HL-60/S4 treated with retinoic acid at 250 ng/mL for 4 days and 3 days (cell line): ENCODE data around the gene CD44.
"Not testable (repeated sequence)": the region's sequence is repeated elsewhere in the genome, so short reads cannot be mapped to it uniquely, and the experiment has no call there.

Experiments
- in situ Hi-C: fragments of 300-500 bp; cut with MboI; formaldehyde crosslinking; loops from 2 replicates; pipeline ENCODE4 v1.7.0; 2022; ENCODE audit warnings: low sequenced_read_pairs

CD44 gene

GRCh38 chr11:35138943-35139721 lies at the start of gene CD44:
Gene CD44, plus strand, starts transcription at chr11:35139171. Its CDS starts 133 bp downstream, at chr11:35139304.
- in situ Hi-C loops, result no loop called here

- in situ Hi-C loops, result no loop called here
Measured at GRCh38 chr11:35089666-35090065, 49.3 kb upstream of the CD44 start.

GRCh38 chr11:35090125-35090524 lies 48.8 kb upstream of the CD44 start:
- in situ Hi-C loops, result no loop called here

- in situ Hi-C loops, result not testable (repeated sequence)
Measured at GRCh38 chr11:35090991-35091390, 48.0 kb upstream of the CD44 start.

GRCh38 chr11:35096723-35097122 lies 42.2 kb upstream of the CD44 start:
- in situ Hi-C loops, result no loop called here

GRCh38 chr11:35097814-35098455 lies 41.0 kb upstream of the CD44 start:
- in situ Hi-C loops, result no loop called here

- in situ Hi-C loops, result no loop called here
Measured at GRCh38 chr11:35098855-35099254, 40.1 kb upstream of the CD44 start.

- in situ Hi-C loops, result no loop called here
Measured at GRCh38 chr11:35099278-35100012, 39.5 kb upstream of the CD44 start.

GRCh38 chr11:35100013-35100383 lies 39.0 kb upstream of the CD44 start:
- in situ Hi-C loops, result no loop called here

GRCh38 chr11:35101223-35101622 lies 37.7 kb upstream of the CD44 start:
- in situ Hi-C loops, result no loop called here

GRCh38 chr11:35102267-35102666 lies 36.7 kb upstream of the CD44 start:
- in situ Hi-C loops, result no loop called here

GRCh38 chr11:35103366-35104208 lies 35.4 kb upstream of the CD44 start:
- in situ Hi-C loops, result no loop called here

GRCh38 chr11:35104655-35105054 lies 34.3 kb upstream of the CD44 start:
- in situ Hi-C loops, result no loop called here

- in situ Hi-C loops, result no loop called here
Measured at GRCh38 chr11:35105319-35106079, 33.5 kb upstream of the CD44 start.

- in situ Hi-C loops, result no loop called here
Measured at GRCh38 chr11:35106595-35106994, 32.4 kb upstream of the CD44 start.

- in situ Hi-C loops, result no loop called here
Measured at GRCh38 chr11:35107861-35108260, 31.1 kb upstream of the CD44 start.

- in situ Hi-C loops, result not testable (repeated sequence)
Measured at GRCh38 chr11:35108336-35108735, 30.6 kb upstream of the CD44 start.

- in situ Hi-C loops, result no loop called here
Measured at GRCh38 chr11:35109041-35109440, 29.9 kb upstream of the CD44 start.

GRCh38 chr11:35109827-35110226 lies 29.1 kb upstream of the CD44 start:
- in situ Hi-C loops, result no loop called here
